ENCODE results near the gene RIOK2.

Gene RIOK2

DNA sequence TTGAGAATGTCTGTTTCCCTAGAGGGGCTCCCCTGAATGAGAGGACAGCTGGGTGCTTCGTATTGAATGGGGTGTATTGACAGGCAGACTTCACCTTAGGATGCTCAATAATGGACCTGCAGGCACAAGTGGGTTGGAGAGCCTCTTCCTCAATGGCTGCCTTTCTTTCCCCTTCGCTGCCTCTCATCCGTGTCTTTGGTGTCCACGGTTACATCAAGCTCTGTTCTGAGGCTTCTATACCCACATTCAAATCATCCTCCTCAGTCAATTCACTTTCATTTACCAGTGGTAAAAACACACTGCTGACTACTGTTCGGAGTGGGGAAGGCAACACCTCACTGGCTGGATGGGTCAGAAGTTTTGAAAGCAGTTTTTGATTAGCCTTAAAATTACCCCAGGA is 61.2 kb downstream of the RIOK2 start:
- no peak for DNase-seq

GRCh38 chr5:97120195-97120594 is 62.9 kb downstream of the RIOK2 start:
- no peak for DNase-seq

DNA sequence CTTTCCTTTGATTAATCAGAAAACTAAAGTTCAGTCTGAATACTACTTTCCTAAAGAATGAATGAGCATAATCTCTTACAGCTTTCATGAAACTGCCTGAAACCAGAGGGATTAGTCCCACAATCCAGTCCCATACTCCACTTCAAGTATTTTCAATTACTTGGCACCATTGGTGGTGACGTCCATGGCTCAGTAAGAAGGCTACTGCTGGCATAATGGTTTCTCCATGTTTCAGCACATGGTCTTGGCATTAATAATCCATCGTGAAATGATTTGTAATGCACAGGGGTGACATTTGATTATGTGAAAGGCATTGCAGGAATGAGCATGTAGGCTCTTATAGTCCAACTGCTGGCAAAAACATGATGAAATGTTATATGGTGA is 64.0 kb downstream of the RIOK2 start:
- DNase-seq = no peak

DNA sequence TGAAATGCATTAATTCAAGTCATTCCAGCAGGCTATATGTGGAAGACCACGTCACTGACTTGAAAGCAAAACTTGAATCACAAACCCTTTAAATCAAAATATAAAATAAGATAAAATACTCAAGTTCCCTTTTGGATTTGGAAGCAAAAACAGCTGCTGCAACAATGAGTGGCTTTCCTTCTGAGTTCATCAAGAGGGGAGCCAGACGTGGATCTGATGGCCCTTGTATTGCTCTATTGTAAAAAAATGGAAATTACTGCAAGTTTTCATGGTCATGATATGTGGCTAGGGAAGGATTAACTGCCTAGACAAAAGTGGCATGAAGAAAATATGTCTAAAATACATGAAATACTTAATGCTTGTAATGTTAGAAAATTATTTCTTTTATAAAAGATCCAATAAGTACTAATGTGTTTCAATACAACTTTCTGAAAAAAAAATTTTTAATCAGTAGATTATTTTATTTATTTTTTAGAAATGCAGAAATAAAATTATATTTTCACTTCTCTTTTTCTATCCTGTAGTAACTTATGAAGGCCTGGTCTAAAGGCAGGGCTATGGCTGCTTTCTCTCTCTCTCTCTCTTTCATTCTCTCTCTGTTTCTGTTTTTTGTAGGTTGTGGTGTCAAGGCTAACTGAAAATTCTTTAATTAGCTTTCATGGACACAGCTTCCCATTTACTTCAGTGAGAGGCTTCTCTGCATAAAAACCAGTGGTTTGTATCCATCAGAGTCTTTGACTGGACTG is 64.6 kb downstream of the RIOK2 start:
- no peak for DNase-seq

DNA sequence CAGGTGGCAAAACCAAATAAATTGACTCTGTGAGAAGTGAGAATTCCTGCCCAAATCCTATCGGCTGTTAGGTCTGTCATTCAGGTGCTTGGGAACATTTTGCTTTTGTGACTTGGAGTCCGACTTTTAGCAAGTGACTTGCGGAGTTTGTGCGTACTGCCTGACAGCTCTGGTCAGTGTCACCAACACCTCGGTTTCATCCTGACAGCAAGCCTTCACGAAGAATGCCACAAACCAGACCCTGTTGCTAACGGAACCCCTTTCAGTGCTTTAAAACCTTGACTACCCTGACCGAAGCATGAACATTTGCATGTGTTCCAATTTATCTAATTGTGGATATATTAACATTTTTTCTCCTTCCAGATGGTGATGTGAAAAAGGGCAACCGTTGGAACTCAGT is 67.1 kb downstream of the RIOK2 start:
- DNase-seq = no peak

DNA sequence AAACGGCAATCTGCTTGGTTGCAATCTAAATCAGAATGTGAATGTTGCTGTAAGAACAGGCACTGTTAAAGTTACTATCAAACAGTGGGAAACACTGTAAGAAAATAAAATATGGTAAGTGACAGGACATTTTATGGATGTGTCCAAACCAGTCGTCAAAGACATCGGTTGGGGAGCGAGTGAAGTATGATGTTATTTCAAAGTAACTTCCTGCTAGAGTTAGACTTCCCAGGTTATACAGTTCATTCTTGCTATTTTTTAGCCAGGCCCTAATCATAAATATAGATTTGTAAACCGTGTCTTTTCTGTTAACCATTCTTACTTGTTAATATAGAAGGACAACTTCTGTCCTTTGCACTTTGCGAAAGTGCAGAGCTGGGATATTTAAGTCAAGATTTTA is 70.8 kb downstream of the RIOK2 start:
- DNase-seq = no peak

GRCh38 chr5:97111616-97112015 is 71.4 kb downstream of the RIOK2 start:
- DNase-seq = no peak

DNA sequence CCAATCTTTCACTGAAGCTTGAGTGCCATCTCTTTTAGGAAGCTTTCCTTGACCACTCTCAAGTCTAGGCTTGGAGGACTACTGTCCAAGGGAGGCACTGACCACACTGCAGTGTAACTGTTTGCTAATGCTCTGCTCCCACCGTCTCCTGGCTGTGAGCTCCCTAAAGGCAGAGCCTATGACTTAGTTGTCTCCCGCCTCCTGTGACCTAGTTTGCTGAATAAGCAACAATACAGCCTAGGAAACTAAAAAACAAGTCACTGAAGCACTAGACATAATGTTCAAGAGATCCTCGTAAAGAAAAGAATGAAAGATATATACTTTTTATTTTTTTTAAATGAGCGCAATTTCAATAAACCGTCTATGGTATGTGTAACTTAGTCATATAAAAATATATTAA is 72.0 kb downstream of the RIOK2 start:
- no peak for DNase-seq
